Esophagus squamous epithelium (tissue), 5 donors: ENCODE data around the gene COL23A1. TPM values are rescaled to one million over a fixed set of nuclear protein-coding genes. Genes with fewer than 3 reads are reported as not detected.

Source experiments
- DNase-seq: peaks from one replicate; lab custom pipeline; 2025; lab: John Stamatoyannopoulos, UW
- H3K27ac ChIP-seq, 4 donors: fragments of 200-600 bp; sonication (generic); one replicate each; pipeline ENCODE4 v1.5.1; 2016 to 2019; ENCODE audit warnings: mild to moderate bottlenecking in 1 of 4
- H3K27me3 ChIP-seq, 4 donors: fragments of 200-600 bp; sonication (generic); 1 replicate in 3 of 4; 2 replicates in 1 of 4; pipeline versions ENCODE4 v1.5.1 to v1.6.0; 2017 to 2021; ENCODE audit warnings: antibody characterized with exemption in 1 of 4
- H3K36me3 ChIP-seq, 3 donors: fragments of 200-600 bp; sonication (generic); one replicate each; pipeline ENCODE4 v1.5.1; 2016 to 2019
- H3K4me1 ChIP-seq, 3 donors: fragments of 200-600 bp; sonication (generic); one replicate each; pipeline ENCODE4 v1.5.1; 2017 to 2019
- H3K4me3 ChIP-seq, 4 donors: fragments of 200-600 bp; sonication (generic); 1 replicate in 3 of 4; 2 replicates in 1 of 4; pipeline ENCODE4 v1.5.1; 2016 to 2019; ENCODE audit warnings: mild to moderate bottlenecking in 2 of 4, moderate library complexity in 1 of 4
- H3K9me3 ChIP-seq, 3 donors: fragments of 200-600 bp; sonication (generic); one replicate each; pipeline ENCODE4 v1.5.1; 2016 to 2019
- CTCF ChIP-seq, 6 experiments: fragments of 450-650 bp in 4 of 6; fragments of 200-600 bp in 2 of 6; sonication (generic) in 2 of 6; IDR thresholded peaks; one replicate each; pipeline ENCODE4 v1.5.1; 2016 to 2019; ENCODE audit warnings: antibody characterized with exemption in 6 of 6, mild to moderate bottlenecking in 4 of 6, moderate library complexity in 4 of 6
- POLR2A ChIP-seq, 4 donors: fragments of 450-650 bp; IDR thresholded peaks; one replicate each; pipeline ENCODE4 v1.6.1; 2017; ENCODE audit warnings: antibody characterized with exemption in 4 of 4, mild to moderate bottlenecking in 4 of 4, moderate library complexity in 3 of 4
- WGBS, 2 donors: methylation state at CpG; one replicate each; pipeline ENCODE4 v1.1.5; 2018; 5-methylcytosine and 5-hydroxymethylcytosine counted together
- intact Hi-C: fragments of 100-400 bp; cut with DNase I; formaldehyde crosslinking; loops from one replicate; pipeline ENCODE4 v1.15.0; 2022
- total RNA-seq, 4 donors: library from RNA; depleted of rRNA; stranded (reverse); fragments of >200 nt; gene quantifications; one replicate each; pipeline ENCODE4 v1.1.0, GENCODE V29; 2016
- donor health status: DM: yes; HTN: yes; CAD: no.

Gene COL23A1
- total RNA-seq, 4 donors from 2014 or later = 0.41 to 1.5 (median 0.44) TPM; not detected in 1

DNA sequence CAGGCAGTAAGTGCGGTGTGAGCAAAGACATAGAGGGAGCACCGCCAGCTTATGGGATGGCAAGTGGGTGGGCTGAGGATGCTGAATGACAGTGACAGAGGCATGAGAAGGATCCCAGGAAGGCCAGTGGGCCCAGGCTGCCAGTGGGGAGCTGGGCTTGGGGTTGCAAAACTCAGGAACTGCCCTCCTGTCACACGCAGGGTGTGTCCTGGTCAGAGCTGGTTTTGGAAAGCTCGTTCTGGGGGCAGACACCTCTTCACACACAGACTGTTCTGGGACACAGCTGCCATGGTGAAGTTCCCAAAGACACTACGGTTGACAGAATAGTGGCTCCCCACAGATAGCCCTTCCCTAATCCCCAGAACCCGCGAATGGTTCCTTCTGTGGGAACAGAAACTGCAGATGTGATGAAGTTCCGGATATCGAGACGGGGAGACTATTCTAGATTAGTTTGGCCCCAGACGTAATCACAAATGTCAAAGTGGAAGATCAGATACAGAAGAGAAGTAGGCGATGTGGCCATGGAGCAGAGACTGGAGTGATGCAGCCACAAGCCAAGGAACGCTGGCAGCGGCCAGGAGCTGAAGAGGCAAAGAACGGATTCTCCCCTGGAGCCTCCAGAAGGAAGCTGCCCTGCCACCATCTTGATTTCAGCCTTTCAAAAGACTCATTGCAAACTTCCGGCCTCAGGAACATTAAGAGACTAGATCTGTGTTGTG, 159.0 kb downstream of the COL23A1 start:
- H3K9me3 ChIP-seq = no peaks in the 10 kb centered on the region
- no peak for DNase-seq
- TF ChIP-seq POLR2A (IDR thresholded peaks at IDR 0.05) (no peak), CTCF (IDR thresholded peaks at IDR 0.05) (no peak)
- H3K27me3 ChIP-seq = peaks cover 0 to 5% (median 0%) of the 10 kb centered on the region in 4 donors
- H3K36me3 ChIP-seq = no peaks in the 10 kb centered on the region
- intact Hi-C loops = no loop called here
- H3K27ac ChIP-seq = no peak overlapping the region
- H3K4me3 ChIP-seq = no peak overlapping the region
- H3K4me1 ChIP-seq = peaks cover 9 to 34% (median 13%) of the 10 kb centered on the region in 3 donors
- WGBS, 2 donors = 89 to 93% methylated on average over 15 to 16 of the region's 16 CpGs

DNA sequence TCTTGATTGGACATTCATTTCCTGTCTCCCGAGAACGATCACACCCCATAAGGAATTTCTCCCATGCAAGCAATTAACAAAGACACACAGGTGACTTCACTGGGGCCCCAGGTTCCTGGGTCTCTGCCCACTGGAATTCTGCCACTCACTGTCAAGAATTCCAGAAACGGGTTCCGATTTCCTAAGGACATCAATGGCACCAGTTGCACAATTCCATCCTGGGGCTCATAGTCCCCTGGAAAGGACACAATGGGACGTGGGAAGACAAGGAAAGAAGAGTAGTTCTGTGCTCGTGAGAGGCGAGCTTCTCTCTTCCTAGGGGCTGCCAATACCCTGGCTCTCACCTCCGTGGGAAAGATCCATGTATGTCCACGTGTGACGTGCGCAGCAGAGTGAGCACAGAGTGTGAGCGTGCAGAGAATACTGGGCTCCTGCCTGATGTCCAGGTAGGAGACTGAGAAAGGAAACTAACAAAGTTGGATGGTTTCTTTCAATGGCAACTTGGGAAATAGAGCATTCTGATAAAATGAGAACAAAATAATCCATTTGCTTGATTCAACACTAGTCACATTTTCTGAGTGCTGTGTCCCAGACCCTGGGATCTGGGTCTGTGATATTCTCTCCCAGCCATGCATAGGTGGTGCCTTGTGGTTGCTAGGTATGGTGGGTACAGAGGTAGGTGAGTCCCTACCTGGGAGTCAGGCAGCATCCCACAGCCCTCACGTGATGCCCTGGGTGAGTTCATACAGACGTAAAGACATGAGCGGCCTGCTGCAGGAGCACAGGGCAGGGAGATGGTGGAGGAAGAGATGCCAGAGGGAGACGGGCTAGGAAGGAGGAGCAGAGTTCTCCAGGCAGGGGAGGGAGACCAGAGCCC, 159.8 kb downstream of the COL23A1 start:
- WGBS, 2 donors = 65 to 74% methylated on average over 12 to 14 of the region's 16 CpGs
- intact Hi-C loops = no loop called here
- Histone ChIP-seq H3K4me1 (peaks cover 9 to 34% (median 13%) of the 10 kb centered on the region in 3 donors), H3K36me3 (no peaks in the 10 kb centered on the region), H3K4me3 (no peak overlapping the region), H3K27me3 (no peaks in the 10 kb centered on the region), H3K27ac (no peak overlapping the region), H3K9me3 (no peaks in the 10 kb centered on the region)
- no peak for DNase-seq
- TF ChIP-seq POLR2A (IDR thresholded peaks at IDR 0.05) (no peak), CTCF (IDR thresholded peaks at IDR 0.05) (no peak)

- peak overlapping the region in 3 of 4 donors; percentile 50 to 70 (median 53) for H3K27ac ChIP-seq
- H3K4me1 ChIP-seq = peaks cover 9 to 34% (median 13%) of the 10 kb centered on the region in 3 donors
- no peaks in the 10 kb centered on the region for H3K27me3 ChIP-seq
- WGBS, 2 donors = 63 to 66% methylated on average over 11 of the region's 11 CpGs
- no peak for DNase-seq
- H3K36me3 ChIP-seq = no peaks in the 10 kb centered on the region
- intact Hi-C loops = no loop called here
- H3K9me3 ChIP-seq = no peaks in the 10 kb centered on the region
- TF ChIP-seq POLR2A (IDR thresholded peaks at IDR 0.05) = no peak
- TF ChIP-seq CTCF (IDR thresholded peaks at IDR 0.05) = no peak
- H3K4me3 ChIP-seq = no peak overlapping the region
Observed at GRCh38 chr5:178429491-178430185, 160.6 kb downstream of the COL23A1 start.

DNA sequence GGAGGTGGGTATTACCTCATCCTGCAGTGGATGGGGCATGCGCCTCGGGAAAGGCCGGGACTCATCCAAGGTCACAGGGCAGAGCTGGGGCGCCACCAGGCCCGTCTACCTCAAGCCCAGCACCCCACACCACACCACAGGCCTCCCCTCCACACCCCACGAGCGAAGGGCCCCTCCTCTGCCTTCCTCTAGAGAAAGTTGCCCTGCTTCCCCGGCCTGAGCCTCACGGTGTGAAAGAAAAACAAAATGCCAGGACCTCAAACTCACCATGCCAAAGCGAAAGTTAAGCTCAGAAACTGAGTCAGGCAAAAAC, 161.1 kb downstream of the COL23A1 start:
- peak overlapping the region in 3 of 4 donors; percentile 50 to 70 (median 53) for H3K27ac ChIP-seq
- no peaks in the 10 kb centered on the region for H3K27me3 ChIP-seq
- H3K4me1 ChIP-seq = peaks cover 9 to 34% (median 13%) of the 10 kb centered on the region in 3 donors
- no peaks in the 10 kb centered on the region for H3K9me3 ChIP-seq
- TF ChIP-seq CTCF (IDR thresholded peaks at IDR 0.05) (no peak), POLR2A (IDR thresholded peaks at IDR 0.05) (no peak)
- H3K4me3 ChIP-seq = no peak overlapping the region
- intact Hi-C loops = no loop called here
- no peaks in the 10 kb centered on the region for H3K36me3 ChIP-seq
- no peak for DNase-seq
- 51 to 88% methylated on average over 5 to 6 of the region's 10 CpGs for WGBS, 2 donors
